Hematopoietic multipotent progenitor cell (in vitro differentiated cells): ENCODE measurements around the gene RACK1. TPM values are rescaled to one million over a fixed set of nuclear protein-coding genes. Genes with fewer than 3 reads are reported as not detected.
A peak's percentile ranks its signal among the peaks of the same experiment; 100 is the strongest.

Source experiments
- DNase-seq, 3 donors: peaks; one replicate each; pipeline ENCODE4 v3.0.0-alpha.2; 2011 to 2015; ENCODE audit warnings: low read depth in 2 of 3, low spot score in 2 of 3
- total RNA-seq: library from RNA; depleted of rRNA; stranded (reverse); fragments of >200 nt; gene quantifications from one replicate; pipeline ENCODE4 v1.2.3, GENCODE V29; 2012

Gene RACK1
- total RNA-seq, 1 donor = 17,192 TPM

DNA sequence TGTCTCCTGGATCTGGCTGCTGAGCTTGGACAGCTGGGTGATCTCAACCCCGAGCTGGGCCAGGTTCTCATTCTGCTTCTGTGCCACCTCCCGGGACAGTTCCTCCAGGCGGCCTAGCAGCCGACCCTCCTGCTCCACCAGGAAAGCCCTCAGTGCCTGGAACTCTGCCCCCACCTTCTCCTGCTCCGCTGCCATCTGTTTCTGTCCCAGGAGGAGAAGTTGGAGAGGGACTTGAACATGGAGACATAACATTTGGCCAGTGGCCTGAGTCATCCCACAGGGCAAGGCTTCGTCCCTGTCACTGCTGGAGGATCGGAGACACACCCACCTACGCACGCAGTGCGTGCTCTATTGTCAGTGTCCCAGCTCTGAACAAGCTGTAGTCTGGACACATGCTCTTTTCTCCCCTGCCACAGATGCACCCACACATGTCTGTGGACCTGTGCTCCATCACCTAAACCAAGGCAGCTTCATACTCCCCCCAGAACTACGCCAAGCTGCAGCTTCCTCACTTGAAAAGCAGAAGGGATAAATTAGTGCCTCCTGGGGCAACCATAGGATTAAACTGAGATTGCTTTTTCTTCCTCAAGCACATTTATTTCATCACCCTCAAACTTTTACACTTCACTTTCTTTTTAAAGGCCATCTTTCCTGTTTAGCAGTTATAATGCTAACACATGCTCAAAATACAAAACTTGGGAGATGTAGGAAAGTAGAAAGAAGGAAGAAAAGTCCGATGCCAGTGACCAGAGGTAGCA, 43.6 kb downstream of the RACK1 start:
- DNase-seq = no peak

DNA sequence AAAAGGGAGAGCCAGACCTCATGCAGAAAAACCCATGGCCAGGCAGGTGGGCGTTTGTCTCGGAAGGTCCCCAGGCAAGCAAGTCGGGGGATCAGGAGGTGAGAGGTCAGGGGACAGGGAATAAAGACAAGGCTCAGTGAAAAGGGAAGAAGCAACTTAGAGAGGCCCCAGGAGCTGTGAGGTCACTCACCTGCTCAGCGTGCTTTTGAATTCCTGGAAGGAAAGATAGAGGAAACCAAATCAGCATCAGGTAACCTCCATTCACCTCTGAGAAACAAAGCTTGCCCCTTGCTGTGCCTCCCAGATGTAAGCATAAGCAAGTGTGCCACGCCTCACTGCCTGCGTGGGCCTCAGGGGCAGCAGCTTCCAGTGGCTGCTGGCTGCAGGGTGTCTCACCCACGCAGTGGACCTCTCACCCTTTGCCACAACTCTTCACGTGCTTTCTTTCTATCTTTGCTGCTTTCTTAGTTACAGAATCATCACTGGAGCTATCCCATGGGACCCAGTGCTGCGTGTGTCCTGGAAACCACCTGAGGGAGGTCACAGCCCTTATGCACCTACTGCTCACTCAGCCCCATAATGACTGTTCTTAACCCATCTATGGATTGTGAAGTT, 44.7 kb downstream of the RACK1 start:
- no peak for DNase-seq

DNA sequence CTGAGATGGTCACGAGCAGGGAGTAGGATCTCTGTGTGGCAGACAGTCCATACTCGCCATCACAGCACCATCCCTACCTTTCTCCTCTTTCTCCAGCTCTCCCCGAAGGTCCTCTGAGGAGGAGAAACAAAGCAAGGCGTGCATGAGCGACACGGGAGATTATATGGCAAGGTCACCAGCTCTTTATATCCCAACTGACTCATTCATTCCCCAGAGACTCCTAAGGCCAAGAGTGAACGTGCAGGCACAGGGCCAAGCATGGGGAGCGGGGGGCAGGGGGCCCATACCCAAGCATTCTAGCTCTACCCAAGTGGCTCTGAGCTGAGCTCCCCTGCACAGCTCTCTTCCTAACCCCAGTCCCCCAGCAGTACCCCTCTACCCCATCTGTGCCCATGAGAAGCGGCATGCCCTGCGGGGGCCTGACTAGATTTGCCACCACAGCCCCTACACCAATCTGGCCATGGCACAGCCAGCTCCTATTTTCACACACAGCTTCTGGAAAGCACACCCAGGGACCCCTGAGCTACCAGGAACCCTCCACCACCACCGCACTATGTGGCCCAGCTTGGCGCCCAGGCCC, 45.5 kb downstream of the RACK1 start:
- DNase-seq = no peak

DNA sequence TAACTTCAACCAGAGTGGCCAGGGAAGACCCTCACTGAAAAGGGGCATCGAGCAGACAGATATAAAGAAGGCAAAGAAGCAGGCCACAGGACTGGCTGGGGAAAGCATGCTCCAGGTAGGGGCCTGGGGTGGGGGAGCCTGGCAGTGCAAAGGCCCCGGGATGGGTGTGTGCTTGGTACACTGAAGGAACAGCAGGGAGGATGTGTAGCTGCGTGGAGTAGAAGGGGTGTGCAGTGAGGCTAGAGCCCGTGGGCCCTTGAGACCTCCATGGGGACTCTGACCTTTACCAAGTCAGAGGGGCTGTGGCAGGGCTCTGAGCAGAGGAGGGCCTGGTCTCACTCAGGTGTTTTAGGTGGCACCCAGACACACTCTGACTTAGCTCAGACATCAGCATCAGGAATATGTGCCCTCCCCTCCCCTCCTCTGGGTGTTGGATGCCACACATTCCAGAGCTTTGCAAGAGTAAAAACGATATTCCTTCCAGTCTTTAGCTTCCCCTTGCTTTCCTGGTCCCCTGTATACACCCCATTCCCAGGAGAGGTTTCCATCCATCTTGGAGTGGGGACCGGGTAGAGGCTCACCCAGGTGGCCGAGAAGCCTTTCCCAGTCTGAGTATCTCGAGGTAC, 46.3 kb downstream of the RACK1 start:
- DNase-seq = no peak

DNA sequence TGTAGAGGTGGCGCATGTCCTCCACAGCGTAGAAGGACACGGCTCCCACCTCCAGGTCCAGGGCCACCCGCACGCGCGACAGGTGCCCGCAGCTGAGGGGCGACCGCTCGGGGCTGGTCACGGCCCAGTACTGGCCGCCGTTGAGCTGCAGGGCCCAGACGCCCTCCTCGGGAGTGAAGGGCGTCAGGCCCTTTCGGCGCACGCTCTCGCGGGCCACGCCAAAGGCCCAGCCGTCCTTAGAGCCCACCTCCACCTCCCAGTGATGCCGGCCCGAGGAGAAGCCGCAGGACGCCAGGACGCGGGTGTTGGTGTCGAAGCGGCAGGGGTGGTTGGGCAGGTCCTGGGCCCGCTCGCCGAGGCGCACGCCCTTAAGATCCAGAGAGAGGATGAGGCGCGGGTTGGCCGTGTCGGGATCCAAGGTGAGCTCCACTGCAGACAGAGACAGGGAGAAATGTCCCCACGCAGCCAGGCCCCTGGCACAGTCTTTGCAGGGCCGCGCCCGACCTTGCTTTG, 48.4 kb downstream of the RACK1 start:
- no peak for DNase-seq

DNA sequence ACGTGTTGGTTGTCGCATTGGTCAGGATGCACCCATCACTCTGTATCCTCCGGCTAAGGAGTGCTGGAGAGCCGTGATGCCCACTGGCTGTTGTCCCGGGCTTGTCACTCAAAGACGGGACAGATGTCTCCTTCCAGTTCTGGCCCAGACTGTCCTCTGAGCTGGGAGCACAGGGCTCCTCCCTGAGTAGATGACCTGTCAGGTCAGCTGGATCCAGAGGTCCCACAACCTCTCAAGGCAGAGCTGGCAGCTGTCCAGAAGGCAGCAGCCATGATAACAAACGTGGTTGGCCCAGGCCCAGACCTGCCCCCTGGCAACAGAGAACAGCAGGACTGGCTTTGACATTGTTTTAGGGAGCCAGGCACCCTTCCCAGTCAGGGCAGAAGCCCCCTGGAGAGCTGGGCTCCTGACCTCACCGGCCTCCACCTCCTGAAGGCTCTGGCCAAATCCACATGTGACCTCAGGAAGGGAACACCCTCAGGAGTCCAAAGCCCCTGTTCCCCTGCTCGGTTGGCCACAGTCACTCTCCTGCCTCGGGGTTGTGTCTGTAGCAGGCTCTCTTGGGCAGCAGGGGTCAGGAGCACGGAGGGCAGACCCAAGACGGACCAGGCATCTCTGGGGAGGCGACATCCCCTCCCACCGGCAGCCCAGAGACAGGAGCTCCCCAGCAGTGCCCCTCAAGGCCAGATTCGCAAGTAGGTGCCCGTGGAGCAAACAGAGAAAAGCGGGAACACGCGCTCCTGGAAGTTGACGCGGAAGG, 49.0 kb downstream of the RACK1 start:
- no peak for DNase-seq

DNA sequence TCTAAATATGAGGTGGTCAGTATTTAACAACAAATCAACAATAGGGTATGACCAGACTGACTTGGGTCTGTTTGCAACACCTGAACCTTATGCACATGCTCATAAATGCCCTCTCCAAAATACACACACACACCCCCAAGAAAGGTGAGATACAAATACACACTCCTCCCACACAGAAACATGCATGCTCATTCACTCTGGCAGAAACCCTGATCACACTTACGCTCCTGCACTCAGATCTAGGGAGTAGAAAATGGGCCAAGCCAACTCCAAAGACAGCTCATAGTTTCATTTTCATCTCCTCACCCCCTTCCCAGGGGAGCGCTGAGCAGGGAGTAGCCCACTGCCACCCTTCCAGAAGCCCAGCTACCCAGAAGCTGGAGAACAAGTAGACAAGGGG, 50.0 kb downstream of the RACK1 start:
- no peak for DNase-seq

DNA sequence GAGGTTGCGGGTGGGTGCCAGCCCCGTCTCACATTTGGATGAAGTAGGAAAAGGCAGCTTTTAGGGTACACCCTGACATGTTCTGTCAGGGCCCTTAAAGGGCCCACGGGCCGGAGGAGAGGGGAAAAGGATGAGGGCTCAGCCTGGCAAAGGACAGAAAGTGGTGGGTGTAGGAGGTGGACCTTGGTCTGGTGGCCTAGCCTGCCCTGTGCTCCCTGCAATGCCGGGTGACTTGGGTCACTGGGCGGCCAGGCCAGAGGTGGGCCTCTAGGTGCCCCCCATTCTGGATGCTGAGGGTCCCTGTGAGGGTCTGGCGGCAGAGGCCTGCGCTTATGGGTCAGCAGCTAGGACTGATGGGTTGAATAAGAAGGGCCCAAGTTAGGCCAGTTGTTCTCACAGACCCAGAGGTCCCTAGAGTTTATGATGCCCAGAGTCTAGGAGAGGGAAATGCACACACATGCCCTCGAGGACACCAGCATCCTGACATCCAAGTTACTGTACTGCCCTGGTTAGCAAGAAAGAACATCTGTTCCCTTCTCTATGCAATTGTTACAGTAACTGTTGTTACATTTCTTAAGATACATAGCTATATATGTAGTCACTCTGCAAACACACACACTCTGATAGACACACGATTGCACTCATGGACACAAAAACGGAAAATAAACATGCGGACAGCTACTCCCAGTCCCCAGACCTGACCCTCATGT, 51.2 kb downstream of the RACK1 start:
- no peak for DNase-seq

DNA sequence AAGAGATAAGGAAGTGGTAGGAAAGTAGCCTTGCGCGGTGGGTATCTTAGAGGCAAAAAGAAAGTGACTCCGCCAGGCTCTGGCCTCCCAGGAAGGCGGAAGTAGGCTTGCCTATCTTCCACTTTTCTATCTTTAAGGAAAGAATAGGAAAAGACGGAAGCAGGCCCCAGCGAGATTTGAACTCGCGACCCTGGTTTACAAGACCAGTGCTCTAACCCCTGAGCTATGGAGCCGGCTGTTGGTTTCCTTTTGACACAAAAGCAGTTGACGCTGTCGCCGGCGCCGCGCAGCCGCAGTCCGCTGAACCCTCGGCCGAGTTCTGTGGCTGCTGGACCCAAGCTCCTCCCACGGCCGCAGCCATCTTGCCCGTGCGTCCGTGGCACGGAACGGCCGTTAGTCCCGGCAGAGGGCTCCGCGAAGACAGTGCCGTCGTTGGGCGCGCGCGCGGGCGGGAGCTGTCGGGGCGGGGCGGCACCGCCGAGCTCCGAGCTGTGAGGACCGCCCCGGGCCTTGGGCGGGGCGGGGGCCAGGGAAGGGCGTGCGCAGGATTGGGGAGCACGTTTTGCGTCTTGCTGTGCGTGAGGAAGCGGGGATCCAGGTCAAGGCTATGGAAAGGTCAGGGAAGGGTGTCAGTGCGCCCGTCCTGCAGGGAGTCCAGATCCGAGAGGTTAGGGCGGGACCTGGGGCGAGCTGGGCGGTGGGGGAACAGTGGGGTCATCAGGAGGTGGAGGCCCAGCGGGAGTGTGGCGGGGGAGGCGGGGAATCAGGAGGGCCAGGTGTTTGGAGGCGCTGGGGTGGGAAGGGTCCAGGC, 52.0 kb downstream of the RACK1 start:
- peak; percentile 93 to 99 (median 95) for DNase-seq

DNA sequence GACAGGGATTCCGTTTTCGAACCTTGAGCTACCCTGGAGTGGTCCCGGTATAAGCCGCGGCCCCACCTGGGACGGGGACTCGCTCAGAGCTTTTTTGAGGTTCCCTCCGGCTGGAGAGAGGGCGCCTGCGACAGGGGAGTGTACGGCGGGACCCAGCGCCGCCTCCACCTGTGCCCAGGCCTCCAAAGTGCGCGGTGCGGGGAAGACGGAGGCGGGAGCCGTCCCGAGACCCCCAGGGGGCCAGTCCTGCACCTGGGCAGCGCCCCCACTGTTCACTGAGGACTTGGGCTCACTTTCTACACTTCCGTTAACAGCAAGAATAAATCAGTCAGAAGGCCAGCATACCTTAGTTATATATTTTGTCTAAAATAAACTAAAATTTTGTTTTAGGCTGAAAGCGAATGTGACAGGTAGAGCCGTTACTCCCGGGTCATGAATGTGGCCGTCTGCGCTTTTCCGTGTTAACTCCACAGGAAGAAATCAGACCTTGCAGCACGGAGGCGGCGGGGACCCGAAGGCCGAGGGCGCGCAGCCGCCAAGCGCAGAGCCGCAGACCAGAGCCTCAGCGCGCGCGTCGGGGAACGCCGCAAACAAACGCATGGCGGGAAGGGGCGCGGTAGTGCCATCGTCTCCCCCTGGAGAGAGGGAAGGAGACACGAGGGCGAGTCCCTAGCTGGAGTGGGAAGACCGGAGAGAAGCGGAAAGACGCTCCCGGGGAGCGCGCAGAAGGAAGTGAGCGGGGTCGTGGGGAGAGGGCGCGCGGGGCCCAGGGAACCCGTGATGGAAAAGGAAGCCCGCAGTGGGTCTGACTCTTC, 52.8 kb downstream of the RACK1 start:
- peak in 1 of 3 donors; percentile 52 for DNase-seq

DNA sequence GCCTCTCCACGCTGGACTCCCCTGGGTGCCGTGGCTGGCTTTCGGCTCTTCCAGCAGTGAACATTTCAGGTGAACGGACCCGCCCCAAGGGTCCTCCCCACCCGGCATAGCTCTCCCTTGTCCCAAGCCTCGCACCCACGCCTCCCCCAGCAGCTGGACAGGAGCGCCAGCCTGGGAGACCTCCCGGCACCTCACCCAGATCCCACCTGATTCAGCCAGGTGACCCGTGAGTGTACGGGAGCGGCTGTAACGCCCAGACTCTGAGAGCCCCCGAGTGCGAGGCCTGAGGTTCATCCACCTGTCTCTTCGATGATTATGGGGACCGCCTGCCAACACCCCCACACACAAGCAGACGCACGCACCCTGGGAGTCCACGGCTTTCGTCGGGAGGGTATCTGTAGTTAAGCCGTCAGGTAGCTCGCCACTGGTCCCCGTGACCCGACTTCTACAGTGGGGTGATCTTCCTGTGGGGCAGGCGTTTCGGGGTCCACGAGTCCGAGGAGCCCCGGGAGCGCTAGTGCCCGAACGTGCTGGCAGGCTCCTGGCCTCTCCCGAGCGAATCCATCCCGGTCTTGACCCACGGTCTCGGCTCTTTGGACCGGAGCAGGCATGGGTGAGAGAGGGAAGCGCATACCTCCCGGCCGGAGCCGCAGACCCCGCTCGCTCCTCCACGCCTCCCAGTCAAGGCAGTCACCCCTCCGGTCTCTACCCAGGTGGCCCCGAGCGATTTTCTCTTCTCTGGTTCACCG, 53.6 kb downstream of the RACK1 start:
- DNase-seq = no peak

DNA sequence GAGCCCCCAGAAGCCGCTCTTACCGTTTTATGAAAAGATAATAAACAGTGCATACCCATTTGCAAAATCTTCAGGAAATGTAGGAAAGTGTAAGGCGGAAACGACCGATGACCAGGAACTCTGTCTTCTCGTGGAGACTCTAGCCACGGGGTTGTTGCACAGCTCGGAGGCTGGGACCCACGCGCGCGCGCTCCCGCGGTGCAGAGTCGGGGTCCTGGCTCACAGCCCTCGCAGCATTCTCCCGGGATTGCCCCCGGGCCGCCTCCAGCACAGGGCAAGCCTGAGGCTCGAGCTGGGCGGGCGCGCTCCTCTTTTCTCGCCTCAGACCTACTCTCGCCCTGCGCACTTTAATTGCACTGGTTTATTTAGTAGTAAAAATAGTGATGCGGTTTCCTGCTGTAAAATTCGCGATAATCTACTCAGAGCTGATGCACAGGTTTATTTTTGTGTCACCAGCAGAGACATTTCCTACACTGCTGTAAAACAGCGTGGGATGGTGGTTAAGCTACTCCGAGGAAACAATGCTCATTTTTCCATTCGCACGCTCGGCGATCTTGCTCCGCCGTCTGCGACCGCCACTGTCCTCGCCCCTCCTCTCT, 54.2 kb downstream of the RACK1 start:
- peak in 1 of 3 donors; percentile 51 for DNase-seq

DNA sequence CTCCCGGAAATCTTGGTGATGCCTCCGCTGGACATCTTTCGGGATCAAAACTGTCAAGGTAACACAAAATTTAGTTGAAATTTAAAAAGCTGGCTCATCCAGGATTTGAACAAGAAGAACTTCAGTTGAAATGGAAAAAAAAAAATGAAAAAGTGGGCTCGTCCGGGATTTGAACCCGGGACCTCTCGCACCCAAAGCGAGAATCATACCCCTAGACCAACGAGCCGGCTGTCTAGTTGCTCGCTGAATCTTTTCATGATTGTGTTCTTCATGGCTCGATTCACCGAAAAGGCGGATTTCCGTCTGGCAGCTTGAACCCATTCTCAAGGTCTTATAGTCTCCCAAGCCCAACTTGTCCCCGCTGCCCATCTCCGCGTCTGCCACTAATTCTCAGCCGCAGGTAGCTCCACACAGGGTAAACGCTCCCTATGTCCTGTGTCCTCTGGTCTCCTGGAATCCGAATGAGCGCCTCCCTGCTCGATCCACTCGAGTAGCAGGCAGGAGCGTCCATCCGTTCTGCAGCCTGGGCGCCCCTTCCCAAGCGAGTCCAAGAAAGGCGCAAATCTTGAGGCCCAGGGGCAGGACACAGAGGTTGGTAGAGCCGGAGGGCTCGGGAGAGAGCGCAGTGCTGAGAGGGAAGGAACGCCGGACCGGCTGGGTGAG, 54.9 kb downstream of the RACK1 start:
- peak; percentile 70 to 90 (median 71) for DNase-seq

DNA sequence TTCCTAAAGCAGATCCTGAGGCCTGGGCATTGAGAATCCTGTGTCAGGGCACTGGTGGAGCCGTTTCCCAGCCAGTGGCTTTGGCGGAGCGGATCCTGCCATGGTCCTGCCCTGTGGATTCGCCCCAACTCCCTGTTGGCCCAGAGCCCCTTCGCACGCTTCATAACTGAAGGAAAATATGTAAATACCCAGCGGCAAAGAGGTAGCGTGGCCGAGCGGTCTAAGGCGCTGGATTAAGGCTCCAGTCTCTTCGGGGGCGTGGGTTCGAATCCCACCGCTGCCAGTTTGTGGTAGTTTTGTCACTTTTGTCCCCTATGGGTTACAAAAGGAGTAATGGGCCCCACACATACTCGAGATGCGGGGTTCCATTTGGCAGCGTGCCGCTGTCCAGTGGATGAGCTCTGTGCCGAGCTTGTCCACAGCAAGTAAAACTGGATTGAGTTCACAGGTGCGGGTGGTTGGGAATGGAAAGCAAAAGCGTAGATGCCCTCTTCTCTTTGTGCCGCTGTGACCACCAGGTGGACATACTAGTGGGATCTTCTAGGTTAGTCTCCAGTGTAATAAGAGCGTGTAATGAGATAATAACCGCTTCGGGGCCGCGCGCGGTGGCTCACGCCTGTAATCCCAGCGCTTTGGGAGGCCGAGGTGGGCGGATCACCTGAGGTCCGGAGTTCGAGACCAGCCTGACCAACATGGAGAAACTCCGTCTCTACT, 56.0 kb downstream of the RACK1 start:
- DNase-seq = peak in 2 of 3 donors; percentile 64 to 86

DNA sequence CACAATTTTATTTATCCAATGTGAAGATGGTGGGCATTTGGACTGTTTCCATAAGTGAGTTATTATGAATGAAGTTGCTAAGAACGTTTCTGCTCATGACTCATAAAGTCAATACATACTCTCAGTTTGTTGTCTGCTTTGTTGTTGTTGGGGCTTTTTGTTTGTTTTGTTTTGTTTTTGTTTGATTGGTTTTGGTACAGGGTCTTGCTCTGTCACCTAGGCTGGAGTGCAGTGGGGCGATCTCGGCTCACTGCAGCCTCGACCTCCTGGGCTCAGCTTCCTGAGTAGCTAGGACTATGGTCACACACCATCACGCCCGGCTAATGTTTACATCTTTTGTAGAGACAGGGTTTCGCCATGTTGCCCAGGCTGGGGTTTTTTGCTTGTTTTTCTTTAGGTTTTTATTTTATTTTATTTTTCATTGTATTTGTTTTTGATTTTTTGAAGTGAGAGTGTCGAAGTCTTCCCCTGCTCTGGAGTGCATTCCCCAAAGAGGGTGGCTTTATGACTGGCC, 56.7 kb downstream of the RACK1 start:
- no peak for DNase-seq
